PC-3 (cell line): ENCODE data around the gene ASF1A. TPM values are rescaled to one million over a fixed set of nuclear protein-coding genes. Genes with fewer than 3 reads are reported as not detected.

Source experiments
- ATAC-seq: fragments of 200-7000 bp; cut with Tn5 transposase; 2 replicates; pipeline ENCODE4 v1.9.1; 2020; ENCODE audit warnings: mild to moderate bottlenecking, moderate library complexity
- BruUV-seq: library from RNA; stranded (reverse); fragments of 400-500 nt; replicated peaks from 2 replicates; lab custom pipeline; 2021; lab: Mats Ljungman, UMichigan
- CTCF ChIA-PET: fragments of 300-600 bp; sonication (Branson Sonifier 250); formaldehyde crosslinking; loops from one replicate; lab custom pipeline; 2022; ENCODE audit warnings: antibody characterized with exemption; lab: Charles Lee
- POLR2A ChIA-PET: fragments of 300-600 bp; sonication (Branson Sonifier 250); formaldehyde crosslinking; loops from one replicate; lab custom pipeline; 2022; ENCODE audit warnings: antibody characterized with exemption; ENCODE audit not compliant: unreplicated experiment; lab: Charles Lee
- DNase-seq: peaks from one replicate; pipeline ENCODE4 v3.0.0-alpha.2; 2015
- H2AFZ ChIP-seq: fragments of 300-600 bp; sonication (generic); 2 replicates; pipeline ENCODE4 v1.6.0; 2016; ENCODE audit warnings: antibody characterized with exemption, low read length
- H3F3A ChIP-seq: fragments of 300-600 bp; sonication (generic); one replicate; pipeline ENCODE4 v1.6.0; 2017; ENCODE audit warnings: antibody characterized with exemption, low read length, control low read depth, mild to moderate bottlenecking; ENCODE audit not compliant: unreplicated experiment
- H3K27ac ChIP-seq: fragments of 300-600 bp; sonication (generic); 2 replicates; pipeline ENCODE4 v1.5.1; 2016; ENCODE audit warnings: mild to moderate bottlenecking, low read length
- H3K27me3 ChIP-seq: fragments of 300-600 bp; sonication (generic); 2 replicates; pipeline ENCODE4 v1.6.1; 2016; ENCODE audit warnings: low read length, mixed read lengths
- H3K36me3 ChIP-seq: fragments of 300-600 bp; sonication (generic); 2 replicates; pipeline ENCODE4 v1.6.1; 2016; ENCODE audit warnings: low read depth, mixed run types, low read length, mixed read lengths
- H3K4me1 ChIP-seq: fragments of 300-600 bp; sonication (generic); 2 replicates; pipeline ENCODE4 v1.5.1; 2016; ENCODE audit warnings: low read length; ENCODE audit not compliant: insufficient read depth
- H3K4me2 ChIP-seq: fragments of 300-600 bp; sonication (generic); 2 replicates; pipeline ENCODE4 v1.6.0; 2016; ENCODE audit warnings: low read length
- H3K4me3 ChIP-seq: fragments of 300-600 bp; sonication (generic); 2 replicates; pipeline ENCODE4 v1.5.1; 2016; ENCODE audit warnings: mild to moderate bottlenecking, low read length, mixed read lengths
- H3K79me2 ChIP-seq: fragments of 300-600 bp; sonication (generic); 2 replicates; pipeline ENCODE4 v1.6.1; 2017; ENCODE audit warnings: low read length, mixed read lengths
- H3K9ac ChIP-seq: fragments of 300-600 bp; sonication (generic); 2 replicates; pipeline ENCODE4 v1.6.0; 2016; ENCODE audit warnings: mild to moderate bottlenecking, low read length
- H3K9me2 ChIP-seq: fragments of 300-600 bp; sonication (generic); replicated peaks from 2 replicates; pipeline ENCODE4 v1.6.1; 2016; ENCODE audit warnings: mixed run types, low read length, mixed read lengths
- H3K9me3 ChIP-seq: fragments of 300-600 bp; sonication (generic); 2 replicates; pipeline ENCODE4 v1.6.1; 2016; ENCODE audit warnings: low read length, mixed read lengths
- H4K20me1 ChIP-seq: fragments of 300-600 bp; sonication (generic); 2 replicates; pipeline ENCODE4 v1.6.1; 2016; ENCODE audit warnings: low read length, mixed read lengths
- EZH2 ChIP-seq: fragments of 300-600 bp; sonication (generic); IDR thresholded peaks from one replicate; pipeline ENCODE4 v1.6.1; 2017; ENCODE audit warnings: antibody characterized with exemption, mild to moderate bottlenecking, low read length; ENCODE audit not compliant: unreplicated experiment
- EZH2phosphoT487 ChIP-seq: fragments of 300-600 bp; sonication (generic); IDR thresholded peaks from 2 replicates; pipeline ENCODE4 v1.6.1; 2018; ENCODE audit warnings: mild to moderate bottlenecking, antibody characterized with exemption, low read length, borderline replicate concordance
- intact Hi-C: fragments of 100-400 bp; cut with micrococcal nuclease; formaldehyde crosslinking; loops from 2 replicates; pipeline ENCODE4 v1.9.0; 2023
- total RNA-seq: library from RNA; depleted of rRNA; stranded (reverse); fragments of >200 nt; gene quantifications from 2 replicates; pipeline ENCODE4 v1.2.3, GENCODE V29; 2014
- TF ChIP-seq, protein P1 (sequence below): fragments of 300-600 bp; sonication (generic); conservative IDR thresholded peaks from 2 replicates; pipeline ENCODE4 v1.5.1; 2017; ENCODE audit warnings: antibody characterized with exemption, low read depth, mild to moderate bottlenecking, low read length

ASF1A gene
- total RNA-seq, 1 experiment from 2014 or later: 25.0 TPM

GRCh38 chr6:118935331-118935668 is 41.3 kb downstream of the ASF1A start:
- POLR2A ChIA-PET: no interaction called here
- Histone ChIP-seq H2AFZ (peak overlapping the region; percentile 97), H3F3A (no peaks in the 10 kb centered on the region), H3K9me2 (no peaks in the 10 kb centered on the region), H3K27me3 (no peaks in the 10 kb centered on the region), H3K36me3 (no peaks in the 10 kb centered on the region; the same call in none of the 2 replicates), H3K9ac (peak overlapping the region; percentile 90; the same call in 1 of the 2 replicates), H3K4me3 (peak overlapping the region; percentile 86), H3K4me1 (peaks cover 32% of the 10 kb centered on the region), H4K20me1 (no peaks in the 10 kb centered on the region), H3K4me2 (peak overlapping the region; percentile 92), H3K27ac (no peak overlapping the region), H3K79me2 (peaks cover 36% of the 10 kb centered on the region), H3K9me3 (no peaks in the 10 kb centered on the region)
- intact Hi-C loops: no loop called here
- CTCF ChIA-PET: no interaction called here
- ATAC-seq (no peak), DNase-seq (no peak)
- TF ChIP-seq, protein P1, sequence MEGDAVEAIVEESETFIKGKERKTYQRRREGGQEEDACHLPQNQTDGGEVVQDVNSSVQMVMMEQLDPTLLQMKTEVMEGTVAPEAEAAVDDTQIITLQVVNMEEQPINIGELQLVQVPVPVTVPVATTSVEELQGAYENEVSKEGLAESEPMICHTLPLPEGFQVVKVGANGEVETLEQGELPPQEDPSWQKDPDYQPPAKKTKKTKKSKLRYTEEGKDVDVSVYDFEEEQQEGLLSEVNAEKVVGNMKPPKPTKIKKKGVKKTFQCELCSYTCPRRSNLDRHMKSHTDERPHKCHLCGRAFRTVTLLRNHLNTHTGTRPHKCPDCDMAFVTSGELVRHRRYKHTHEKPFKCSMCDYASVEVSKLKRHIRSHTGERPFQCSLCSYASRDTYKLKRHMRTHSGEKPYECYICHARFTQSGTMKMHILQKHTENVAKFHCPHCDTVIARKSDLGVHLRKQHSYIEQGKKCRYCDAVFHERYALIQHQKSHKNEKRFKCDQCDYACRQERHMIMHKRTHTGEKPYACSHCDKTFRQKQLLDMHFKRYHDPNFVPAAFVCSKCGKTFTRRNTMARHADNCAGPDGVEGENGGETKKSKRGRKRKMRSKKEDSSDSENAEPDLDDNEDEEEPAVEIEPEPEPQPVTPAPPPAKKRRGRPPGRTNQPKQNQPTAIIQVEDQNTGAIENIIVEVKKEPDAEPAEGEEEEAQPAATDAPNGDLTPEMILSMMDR: no peak
- no peak for TF ChIP-seq EZH2phosphoT487
- TF ChIP-seq EZH2: no peak
- BruUV-seq: TSS peak; percentile 52

DNA sequence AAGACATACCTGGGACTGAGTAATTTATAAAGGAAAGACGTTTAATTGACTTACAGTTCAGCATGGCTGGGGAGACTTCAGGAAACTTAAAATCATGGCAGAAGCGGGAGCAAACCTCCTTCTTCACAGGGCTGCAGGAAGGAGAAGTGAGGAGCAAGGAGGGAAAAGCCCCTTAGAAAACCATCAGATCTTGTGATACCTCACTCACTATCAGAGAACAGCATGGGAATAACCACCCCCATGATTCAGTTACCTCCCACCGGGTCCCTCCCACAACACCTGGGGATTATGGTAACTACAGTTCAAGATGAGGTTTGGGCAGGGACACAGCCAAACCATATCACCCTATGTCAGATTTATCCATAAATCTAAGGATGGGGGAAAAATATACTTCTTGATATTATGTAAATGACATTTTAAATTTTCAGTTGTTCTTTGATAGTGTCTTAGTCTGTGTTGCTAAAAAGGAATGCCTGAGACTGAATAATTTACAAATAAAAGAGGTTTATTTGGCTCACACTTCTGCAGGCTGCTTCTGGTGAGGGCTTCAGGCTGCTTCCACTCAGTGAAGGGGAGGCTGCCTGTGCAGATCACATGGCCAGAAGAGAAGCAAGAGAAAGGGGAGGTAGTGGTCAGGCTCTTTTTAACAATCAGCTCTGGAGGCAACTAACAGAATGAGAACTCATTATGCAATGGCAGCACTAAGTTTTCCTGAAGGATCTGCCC is 42.2 kb downstream of the ASF1A start:
- BruUV-seq: no TSS peak
- POLR2A ChIA-PET: no interaction called here
- no peak overlapping the region for H3K9ac ChIP-seq
- CTCF ChIA-PET: no interaction called here
- no peaks in the 10 kb centered on the region for H3K36me3 ChIP-seq
- DNase-seq (no peak), ATAC-seq (no peak)
- H3K4me1 ChIP-seq: peaks cover 23% of the 10 kb centered on the region
- H3K4me2 ChIP-seq: peak overlapping the region; percentile 92
- H3K9me2 ChIP-seq: no peaks in the 10 kb centered on the region
- no peaks in the 10 kb centered on the region for H3K27me3 ChIP-seq
- H4K20me1 ChIP-seq: no peaks in the 10 kb centered on the region
- H3K4me3 ChIP-seq: peak overlapping the region; percentile 86; the same call in 1 of the 2 replicates
- H3F3A ChIP-seq: no peaks in the 10 kb centered on the region
- peaks cover 31% of the 10 kb centered on the region for H3K79me2 ChIP-seq
- intact Hi-C loops: no loop called here
- no peak for TF ChIP-seq EZH2
- TF ChIP-seq, protein P1: no peak
- no peak for TF ChIP-seq EZH2phosphoT487
- H3K9me3 ChIP-seq: no peaks in the 10 kb centered on the region
- no peak overlapping the region for H2AFZ ChIP-seq
- no peak overlapping the region for H3K27ac ChIP-seq

- Histone ChIP-seq H3K9me3 (no peaks in the 10 kb centered on the region), H3K79me2 (peaks cover 11% of the 10 kb centered on the region; the same call in 1 of the 2 replicates), H3K27me3 (no peaks in the 10 kb centered on the region), H3F3A (no peaks in the 10 kb centered on the region), H3K4me2 (no peak overlapping the region), H2AFZ (no peak overlapping the region), H3K36me3 (no peaks in the 10 kb centered on the region), H3K9ac (no peak overlapping the region), H3K4me1 (0 out of 2 replicates have a peak, but pooled peaks cover 4% of the 10 kb centered on the region), H3K4me3 (no peak overlapping the region), H4K20me1 (no peaks in the 10 kb centered on the region), H3K27ac (no peak overlapping the region), H3K9me2 (no peaks in the 10 kb centered on the region)
- BruUV-seq: no TSS peak
- POLR2A ChIA-PET: no interaction called here
- CTCF ChIA-PET: no interaction called here
- intact Hi-C loops: no loop called here
- TF ChIP-seq EZH2phosphoT487: no peak
- TF ChIP-seq, protein P1: no peak
- no peak for TF ChIP-seq EZH2
- DNase-seq: no peak
- no peak for ATAC-seq
Measured at GRCh38 chr6:118939683-118940082, 45.7 kb downstream of the ASF1A start.
